GM18502 (cell line): ENCODE measurements around the gene ZPBP2.

Source experiments
- ATAC-seq: cut with Tn5 transposase; IDR thresholded peaks from one replicate; pipeline ENCODE4 v1.9.1; 2021; ENCODE audit warnings: mild to moderate bottlenecking; ENCODE audit not compliant: unreplicated experiment, poor library complexity

ZPBP2 gene

GRCh38 chr17:39903158-39903884 is 35.3 kb downstream of the ZPBP2 start:
- ATAC-seq: no peak

- ATAC-seq: no peak
Observed at GRCh38 chr17:39904990-39905288, 36.9 kb downstream of the ZPBP2 start.

GRCh38 chr17:39908789-39909352 is 40.9 kb downstream of the ZPBP2 start:
- ATAC-seq: no peak

- no peak for ATAC-seq
Observed at GRCh38 chr17:39913989-39914388, 46.0 kb downstream of the ZPBP2 start.

- ATAC-seq: no peak
Observed at GRCh38 chr17:39915559-39915958, 47.6 kb downstream of the ZPBP2 start.

- ATAC-seq: no peak
Observed at GRCh38 chr17:39916918-39917317, 48.9 kb downstream of the ZPBP2 start.

- no peak for ATAC-seq
Observed at GRCh38 chr17:39919087-39919683, 51.2 kb downstream of the ZPBP2 start.

GRCh38 chr17:39920218-39921210 is 52.5 kb downstream of the ZPBP2 start:
- ATAC-seq: no peak

- ATAC-seq: no peak
Observed at GRCh38 chr17:39921323-39921722, 53.3 kb downstream of the ZPBP2 start.

- no peak for ATAC-seq
Observed at GRCh38 chr17:39922006-39922405, 54.0 kb downstream of the ZPBP2 start.

GRCh38 chr17:39923230-39923629 is 55.2 kb downstream of the ZPBP2 start:
- ATAC-seq: no peak

GRCh38 chr17:39923836-39924690 is 56.1 kb downstream of the ZPBP2 start:
- no peak for ATAC-seq

- ATAC-seq: no peak
Observed at GRCh38 chr17:39924691-39925055, 56.7 kb downstream of the ZPBP2 start.

GRCh38 chr17:39925282-39926134 is 57.5 kb downstream of the ZPBP2 start:
- no peak for ATAC-seq

GRCh38 chr17:39926135-39926587 is 58.2 kb downstream of the ZPBP2 start:
- ATAC-seq: no peak

- ATAC-seq: peak; percentile 22
Observed at GRCh38 chr17:39926588-39927100, 58.6 kb downstream of the ZPBP2 start.
